Measurements from ENCODE around the gene SETD4.
A peak's percentile ranks its signal among the peaks of the same experiment; 100 is the strongest.
"Not testable (repeated sequence)": the region's sequence is repeated elsewhere in the genome, so short reads cannot be mapped to it uniquely, and the experiment has no call there.

Gene SETD4

DNA sequence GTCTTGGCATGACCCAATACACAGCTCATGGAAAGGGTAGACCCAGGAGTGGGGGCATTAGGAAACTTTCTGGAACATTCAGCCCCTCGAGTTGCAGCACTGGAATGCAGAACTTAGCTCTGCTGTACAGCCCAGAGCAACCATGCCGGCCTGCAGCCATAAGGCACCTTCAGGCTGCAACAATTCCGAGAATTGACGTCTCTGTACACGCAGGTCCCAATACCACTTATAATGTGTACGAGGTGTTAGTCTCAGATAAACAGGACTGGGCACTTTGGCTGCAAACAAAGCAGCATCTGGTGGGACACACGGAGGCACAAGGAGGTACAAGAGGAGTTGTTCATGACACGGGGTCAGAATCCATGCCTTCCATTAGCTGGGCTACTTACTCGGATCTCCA, 17.4 kb upstream of the SETD4 start:
- DNase-seq (ENCODE audit: low spot score) = no peak

- no peak for DNase-seq (ENCODE audit: low spot score)
Observed at GRCh38 chr21:36076878-36077655, 16.7 kb upstream of the SETD4 start.

DNA sequence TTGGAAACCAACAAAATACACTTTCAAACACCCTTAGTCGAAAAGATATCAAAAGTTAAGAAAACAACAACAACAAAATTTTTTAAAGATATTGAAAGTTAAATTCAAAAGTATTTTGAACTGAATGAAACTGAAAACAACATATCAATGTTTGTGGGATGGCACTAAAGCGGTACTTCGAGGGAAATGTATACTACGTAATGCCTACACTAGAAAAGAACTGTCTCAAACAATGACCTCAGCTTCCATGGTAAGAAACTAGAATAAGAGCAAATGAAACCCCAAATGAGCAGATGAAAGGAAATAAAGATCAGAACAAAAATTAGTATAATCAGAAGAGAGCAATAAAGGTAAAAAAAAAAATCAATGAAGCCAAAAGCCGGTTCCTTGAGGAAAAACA, 15.6 kb upstream of the SETD4 start:
- DNase-seq (ENCODE audit: low spot score) = no peak

DNA sequence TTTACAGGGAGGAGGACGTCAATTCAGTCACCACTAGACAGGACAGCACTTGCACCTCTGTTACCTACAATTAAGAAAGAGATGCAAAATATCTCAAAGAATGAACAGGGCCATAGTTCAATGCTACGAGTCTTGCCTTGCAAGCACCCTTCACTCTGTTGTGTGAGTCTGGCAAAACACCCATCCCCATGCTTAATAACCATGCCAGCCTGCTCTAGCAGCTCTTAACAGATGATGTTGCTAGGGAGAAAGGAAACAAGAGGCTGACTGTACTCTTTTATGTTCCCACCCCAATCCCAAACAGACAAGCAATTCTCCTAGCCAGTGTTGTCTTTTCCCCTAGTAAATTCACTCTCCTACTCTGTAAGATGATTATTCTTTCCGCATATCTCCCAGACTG, 14.8 kb upstream of the SETD4 start:
- DNase-seq (ENCODE audit: low spot score) = no peak

DNA sequence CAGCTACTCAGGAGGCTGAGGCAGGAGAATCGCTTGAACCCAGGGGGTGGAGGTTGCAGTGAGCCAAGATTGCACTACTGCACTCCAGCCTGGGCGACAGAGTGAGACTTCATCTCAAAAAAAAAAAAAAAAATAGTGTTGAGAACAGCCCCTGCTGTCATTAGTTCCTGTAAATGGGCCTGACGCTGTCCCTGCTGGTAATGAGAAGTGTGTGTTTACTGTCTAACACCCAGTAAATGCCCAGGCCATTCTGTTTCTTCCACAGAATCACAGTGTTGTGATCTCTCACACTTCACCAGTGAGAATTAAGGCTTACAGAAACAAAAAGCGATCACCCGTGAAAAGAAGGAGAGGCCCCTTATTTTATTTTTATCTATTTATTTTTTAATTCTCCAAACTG, 13.6 kb upstream of the SETD4 start:
- not testable (repeated sequence) for DNase-seq (ENCODE audit: low spot score)

DNA sequence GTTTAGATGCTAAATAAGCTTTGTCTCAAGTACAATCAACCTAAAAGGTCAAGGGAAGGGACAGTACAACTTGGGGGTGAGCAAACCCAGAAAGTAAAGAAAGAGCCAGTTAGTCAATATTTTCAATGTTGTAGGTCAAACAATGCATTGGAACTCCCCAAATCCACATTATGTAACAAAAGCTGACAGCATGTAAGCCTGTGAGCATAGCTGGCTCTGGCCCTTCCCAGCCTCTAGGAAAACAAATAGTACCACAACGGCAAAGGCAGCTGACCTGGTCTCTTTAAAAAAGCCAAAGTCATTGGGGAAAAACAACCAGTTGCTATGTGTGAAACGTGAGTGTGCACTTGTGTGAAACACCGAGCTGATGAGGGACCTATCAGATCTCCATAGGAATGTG, 12.9 kb upstream of the SETD4 start:
- no peak for DNase-seq (ENCODE audit: low spot score)

GRCh38 chr21:36072453-36073162, 12.3 kb upstream of the SETD4 start:
- DNase-seq (ENCODE audit: low spot score) = no peak

DNA sequence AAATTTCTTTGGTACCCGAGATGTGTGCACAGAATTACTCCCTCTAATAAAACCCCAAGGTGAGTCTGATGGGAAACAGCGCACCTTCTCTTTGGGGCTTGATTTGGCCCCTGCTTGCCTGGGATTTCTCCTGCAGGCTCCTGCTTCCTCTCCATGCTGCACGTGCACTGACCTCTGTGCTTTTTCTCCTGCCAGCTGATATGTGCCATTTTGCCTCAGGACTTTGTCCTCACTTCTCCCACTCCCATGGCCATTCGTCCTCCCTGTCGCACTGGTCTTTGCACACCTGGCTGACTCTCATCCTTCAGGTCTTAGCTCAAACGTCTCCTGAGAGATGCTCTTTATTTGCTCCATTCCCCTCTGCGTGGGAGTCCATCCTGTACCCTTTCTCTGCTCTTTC, 10.7 kb upstream of the SETD4 start:
- DNase-seq (ENCODE audit: low spot score) = no peak

DNA sequence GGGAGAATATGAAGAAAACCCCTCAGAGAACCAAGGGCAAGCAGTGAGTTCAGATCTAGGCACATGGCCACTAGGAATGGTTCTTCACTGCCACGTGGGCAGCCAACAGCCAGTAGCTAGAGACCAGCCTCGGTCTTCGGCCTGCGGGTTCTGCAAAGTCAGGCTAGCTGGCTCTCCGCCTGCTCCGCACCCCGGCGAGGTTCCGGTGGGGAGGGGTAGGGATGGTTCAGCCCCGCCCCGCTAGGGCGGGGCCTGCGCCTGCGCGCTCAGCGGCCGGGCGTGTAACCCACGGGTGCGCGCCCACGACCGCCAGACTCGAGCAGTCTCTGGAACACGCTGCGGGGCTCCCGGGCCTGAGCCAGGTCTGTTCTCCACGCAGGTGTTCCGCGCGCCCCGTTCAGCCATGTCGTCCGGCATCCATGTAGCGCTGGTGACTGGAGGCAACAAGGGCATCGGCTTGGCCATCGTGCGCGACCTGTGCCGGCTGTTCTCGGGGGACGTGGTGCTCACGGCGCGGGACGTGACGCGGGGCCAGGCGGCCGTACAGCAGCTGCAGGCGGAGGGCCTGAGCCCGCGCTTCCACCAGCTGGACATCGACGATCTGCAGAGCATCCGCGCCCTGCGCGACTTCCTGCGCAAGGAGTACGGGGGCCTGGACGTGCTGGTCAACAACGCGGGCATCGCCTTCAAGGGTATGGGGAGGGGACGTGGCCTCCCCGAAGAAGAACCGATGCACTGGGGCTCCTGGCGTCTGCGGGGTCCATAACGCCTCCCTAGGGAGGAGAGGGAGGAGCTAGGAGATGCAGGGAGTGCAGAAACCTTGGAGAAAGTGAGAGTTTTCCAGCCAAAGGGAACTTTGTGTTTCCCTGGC, 9.6 kb upstream of the SETD4 start, which contains the start of gene CBR1:
TSS of gene CBR1 (plus strand) at position 312 of the 871 bp plus-strand sequence. CDS start at position 404, 92 bp downstream.
- peak; percentile 92 for DNase-seq (ENCODE audit: low spot score)

DNA sequence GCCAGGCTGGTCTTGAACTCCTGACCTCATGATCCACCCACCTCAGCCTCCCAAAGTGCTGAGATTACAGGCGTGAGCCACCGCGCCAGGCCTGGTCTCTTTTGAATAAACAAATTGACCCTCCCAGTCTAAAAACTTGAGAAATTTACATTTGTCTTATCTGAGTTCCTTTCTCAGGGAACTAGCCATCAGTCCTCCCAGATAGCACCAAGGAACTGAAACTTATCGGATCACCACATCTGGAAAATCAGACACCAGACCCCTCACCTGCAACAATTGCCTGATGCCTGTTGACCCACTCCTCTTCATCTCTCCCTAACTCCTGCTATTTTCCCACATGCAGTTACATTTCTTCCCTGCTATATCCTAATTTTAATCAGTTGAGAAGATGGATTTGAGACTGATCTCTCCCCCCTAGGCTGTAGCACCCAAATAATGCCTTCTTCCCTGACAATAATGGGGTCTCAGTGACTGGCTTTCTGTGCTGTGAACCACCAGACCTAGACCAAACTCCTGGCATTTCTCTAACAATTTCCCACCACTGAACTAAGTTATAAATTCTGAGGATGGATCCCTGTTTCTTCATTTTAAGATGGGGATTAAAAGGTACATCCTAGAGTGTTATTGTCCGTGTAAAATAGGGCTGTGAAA, 8.5 kb upstream of the SETD4 start:
- no peak for DNase-seq (ENCODE audit: low spot score)

- no peak for DNase-seq (ENCODE audit: low spot score)
Observed at GRCh38 chr21:36065497-36066036, 5.2 kb upstream of the SETD4 start.

GRCh38 chr21:36064085-36064460, 3.7 kb upstream of the SETD4 start:
- no peak for DNase-seq (ENCODE audit: low spot score)

GRCh38 chr21:36063375-36064084, 3.2 kb upstream of the SETD4 start:
- no peak for DNase-seq (ENCODE audit: low spot score)

- no peak for DNase-seq (ENCODE audit: low spot score)
Observed at GRCh38 chr21:36061445-36061844, 1.1 kb upstream of the SETD4 start.

DNA sequence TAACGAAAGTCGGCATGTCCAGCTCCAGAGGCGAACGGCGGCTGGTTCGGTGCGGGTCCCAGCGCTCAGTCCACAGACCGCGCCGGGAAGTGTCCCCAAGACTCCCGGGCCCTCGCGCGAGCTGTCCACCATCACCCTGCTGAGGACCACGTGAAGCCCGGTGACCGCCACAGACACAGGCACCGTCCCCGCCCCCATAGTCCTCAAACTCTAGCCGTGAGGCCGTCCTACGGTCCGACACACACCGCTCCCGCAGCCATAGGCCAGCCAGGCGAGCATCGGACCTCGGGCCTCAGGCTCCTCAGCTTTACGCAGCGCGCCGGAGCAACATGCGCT, 535 bp downstream of the SETD4 start:
- DNase-seq (ENCODE audit: low spot score) = no peak

- DNase-seq (ENCODE audit: low spot score) = no peak
Observed at GRCh38 chr21:36055551-36055950, 4.8 kb downstream of the SETD4 start.

- DNase-seq (ENCODE audit: low spot score) = no peak
Observed at GRCh38 chr21:36053715-36054062, 6.6 kb downstream of the SETD4 start.

- DNase-seq (ENCODE audit: low spot score) = peak; percentile 16
Observed at GRCh38 chr21:36052860-36053714, 7.2 kb downstream of the SETD4 start.

DNA sequence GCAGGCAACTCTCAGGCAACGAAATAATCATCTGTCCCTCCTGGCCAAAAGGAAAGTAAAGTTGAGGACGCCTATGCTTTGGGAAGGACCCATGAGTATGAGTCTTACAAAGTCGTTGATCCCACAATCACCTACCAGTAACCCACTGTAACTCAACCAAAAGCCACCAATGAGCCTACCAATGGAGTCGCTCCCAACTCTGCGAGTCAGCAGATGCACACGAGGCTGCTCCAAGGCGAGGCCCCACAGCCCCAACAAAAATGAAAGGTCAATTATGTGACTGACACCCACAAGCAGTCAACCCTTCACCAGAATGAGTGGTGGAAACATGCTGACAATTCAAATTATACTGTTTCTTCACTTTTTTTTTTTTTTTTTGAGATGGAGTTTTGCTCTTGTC, 12.0 kb downstream of the SETD4 start:
- no peak for DNase-seq (ENCODE audit: low spot score)

DNA sequence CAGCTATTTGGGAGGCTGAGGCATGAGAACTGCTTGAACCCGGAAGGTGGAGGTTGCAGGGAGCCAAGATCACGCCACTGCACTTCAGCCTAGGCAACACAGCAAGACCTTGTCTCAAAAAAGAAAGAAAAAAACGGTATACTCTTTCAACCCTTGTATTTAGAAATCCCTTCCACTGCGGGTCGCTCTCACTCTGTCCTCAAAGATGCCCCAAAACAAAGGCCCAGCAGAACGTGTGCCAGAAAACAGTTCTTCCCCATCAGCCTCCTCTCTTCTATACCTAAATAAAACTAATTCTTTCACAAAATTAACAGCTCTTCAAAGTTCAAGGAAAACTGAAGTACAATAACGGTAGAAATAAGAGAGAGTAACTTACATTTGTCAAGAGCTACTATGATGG, 13.2 kb downstream of the SETD4 start:
- DNase-seq (ENCODE audit: low spot score) = no peak
